Measurements from ENCODE around the gene NYNRIN. TPM values are rescaled to one million over a fixed set of nuclear protein-coding genes. Genes with fewer than 3 reads are reported as not detected.

The NYNRIN gene
- total and polyA plus RNA-seq, 2 of the 8 experiments (the other 6 are each of a cell fraction or from before 2014, with no cell fraction given), result 15.2 to 18.3 TPM

- Histone ChIP-seq H3K27ac (ENCODE audit: low read depth, low read length) (peak within 1 kb of the TSS; percentile 98), H2AK5ac (ENCODE audit: low read depth, low read length) (no peak within 1 kb of the TSS), H3K23me2 (ENCODE audit: low read depth, low read length) (peaks cover 9% of the 10 kb centered on the region), H3K36me3 (ENCODE audit: control insufficient read depth in 2 of 4, insufficient read depth in 4 of 4, low read length in 3 of 4) (peaks cover 10 to 23% (median 12%) of the 10 kb centered on the region in 4 experiments; a peak in 7 of 8 replicates), H2BK12ac (ENCODE audit: low read depth, low read length) (peak within 1 kb of the TSS; percentile 90; the same call in 1 of the 2 replicates), H2BK5ac (ENCODE audit: low read depth, low read length) (peak within 1 kb of the TSS; percentile 98), H2AFZ (ENCODE audit: low read length) (peak within 1 kb of the TSS; percentile 56; the same call in 1 of the 2 replicates), H3K79me2 (ENCODE audit: control insufficient read depth in 1 of 2, insufficient read depth in 2 of 2, low read length in 2 of 2) (0 out of 4 replicates have a peak, but pooled peaks cover 0 to 3% of the 10 kb centered on the region in 2 experiments), H4K91ac (replicated peaks; ENCODE audit: insufficient read length, low read length) (peak within 1 kb of the TSS; percentile 93), H3K9ac (replicated peaks in 1 of 4; ENCODE audit: extremely low read depth in 1 of 4, low read depth in 3 of 4, low read length in 3 of 4) (peak within 1 kb of the TSS; percentile 71 to 92 (median 92)), H4K8ac (ENCODE audit: extremely low read depth, insufficient read depth, low read length) (peak within 1 kb of the TSS; percentile 75), H4K20me1 (replicated peaks in 1 of 2; ENCODE audit: control insufficient read depth in 1 of 2, insufficient read depth in 2 of 2, low read length in 2 of 2) (peaks cover 0 to 3% of the 10 kb centered on the region in 2 experiments), H3K23ac (ENCODE audit: insufficient read length) (no peak within 1 kb of the TSS), H3K27me3 (replicated peaks in 1 of 4; ENCODE audit: control insufficient read depth in 3 of 4, extremely low read depth in 1 of 4, insufficient read depth in 3 of 4, low read length in 3 of 4) (no peaks in the 10 kb centered on the region), H3K4me3 (ENCODE audit: extremely low read depth in 1 of 4, insufficient read depth in 2 of 4, low read depth in 3 of 4, low read length in 4 of 4) (peak within 1 kb of the TSS; percentile 84 to 95 (median 89)), H3K4me1 (replicated peaks in 1 of 4; ENCODE audit: control insufficient read depth in 3 of 4, insufficient read depth in 4 of 4, low read length in 3 of 4) (no peaks in the 10 kb centered on the region; a peak in 2 of 7 replicates), H3K4me2 (ENCODE audit: insufficient read depth in 1 of 2, low read depth in 2 of 2, low read length in 2 of 2) (peak within 1 kb of the TSS; percentile 76 to 96), H3K14ac (ENCODE audit: insufficient read length) (no peak within 1 kb of the TSS), H2BK15ac (ENCODE audit: low read length) (peak within 1 kb of the TSS; percentile 88; the same call in 1 of the 2 replicates), H2BK20ac (ENCODE audit: low read length) (0 out of 2 replicates have a peak within 1 kb of the TSS, but pooled peaks have one; percentile 41), H3K79me1 (ENCODE audit: low read depth, low read length) (no peaks in the 10 kb centered on the region; the same call in 1 of the 2 replicates), H3K18ac (ENCODE audit: extremely low read depth, low read length) (peak within 1 kb of the TSS; percentile 95), H3K56ac (replicated peaks; ENCODE audit: insufficient read length, low read depth, low read length) (peak within 1 kb of the TSS; percentile 89), H4K5ac (ENCODE audit: insufficient read length, low read depth, low read length) (peak within 1 kb of the TSS; percentile 61), H3K9me3 (ENCODE audit: insufficient read depth in 2 of 2, low read depth in 1 of 2, low read length in 1 of 2) (no peaks in the 10 kb centered on the region), H2BK120ac (replicated peaks; ENCODE audit: low read depth, low read length) (no peak within 1 kb of the TSS), H3K4ac (replicated peaks; ENCODE audit: insufficient read length, low read depth, low read length) (peak within 1 kb of the TSS; percentile 98)
- POLR2A ChIA-PET (ENCODE audit: partially characterized antibody), result interaction anchor here (0.8 to 4.5 kb wide), 9 partner anchors 12 to 649 kb away, joined by 3 to 34 read pairs (median 4); partner anchors contain the start of genes CBLN3 and KHNYN
- CTCF ChIA-PET (ENCODE audit: partially characterized antibody), result interaction anchor here (0.7 to 4.1 kb wide), 9 partner anchors 11 to 134 kb away, joined by 3 to 29 read pairs (median 4); partner anchors contain the start of genes CBLN3, CIDEB and KHNYN
- peak; percentile 96 for FAIRE-seq
- WGBS, 2 experiments (ENCODE audit: extremely low coverage in 1 of 2, insufficient coverage in 1 of 2, insufficient read length in 1 of 2, insufficient replicate concordance in 2 of 2, low coverage in 1 of 2, low lambda C conversion rate in 2 of 2, missing lambda C conversion rate in 1 of 2), result 1% methylated on average over 45 of the region's 52 CpGs; no CpG with 5 or more reads in 1 of the 2 experiments
- peak; percentile 91 to 94 for DNase-seq (ENCODE audit: low read depth in 1 of 2, low spot score in 2 of 2)
- no peak for TF ChIP-seq TCF12 (IDR thresholded peaks at IDR 0.05; ENCODE audit: low read depth, low read length)
- 0 out of 4 replicates have a peak, but pooled peaks have one; percentile 55 to 79 for TF ChIP-seq SIN3A (conservative IDR thresholded peaks at IDR 0.05 in 1 of 2, IDR thresholded peaks at IDR 0.05 in 1 of 2; ENCODE audit: low read depth in 1 of 2, low read length in 2 of 2)
- no peak for TF ChIP-seq RFX5 (IDR thresholded peaks at IDR 0.05; ENCODE audit: borderline replicate concordance, low read depth, low read length)
- TF ChIP-seq KDM1A (IDR thresholded peaks at IDR 0.05; ENCODE audit: borderline replicate concordance, low read length), result no peak
- TF ChIP-seq SIX5 (IDR thresholded peaks at IDR 0.05; ENCODE audit: low read depth, low read length), result 0 out of 2 replicates have a peak, but pooled peaks have one; percentile 11
- peak in 1 of 2 experiments; percentile 85; a peak in 2 of 4 replicates for TF ChIP-seq HDAC2 (IDR thresholded peaks at IDR 0.05; ENCODE audit: borderline replicate concordance in 1 of 2, low read depth in 2 of 2, low read length in 2 of 2)
- no peak for TF ChIP-seq JUND (IDR thresholded peaks at IDR 0.05; ENCODE audit: low read length)
- peak; percentile 38 for TF ChIP-seq KDM4A (IDR thresholded peaks at IDR 0.05; ENCODE audit: low read depth, low read length, severe bottlenecking)
- TF ChIP-seq CHD2 (IDR thresholded peaks at IDR 0.05; ENCODE audit: low read length), result peak; percentile 78
- TF ChIP-seq CEBPB (IDR thresholded peaks at IDR 0.05; ENCODE audit: low read depth, low read length), result 0 out of 2 replicates have a peak, but pooled peaks have one; percentile 46
These were observed 43.6 kb downstream of the NYNRIN start, which contains the start of gene SDR39U1 for GRCh38 chr14:24442240-24443052. SDR39U1 (minus strand) TSS chr14:24442776; CDS start chr14:24442769, 7 bp downstream.

Data from H1 (cell line).